Heart right ventricle (tissue), 16 donors: Measurements from ENCODE around the gene MEN1. TPM values are rescaled to one million over a fixed set of nuclear protein-coding genes. Genes with fewer than 3 reads are reported as not detected.
A peak's percentile ranks its signal among the peaks of the same experiment; 100 is the strongest.

Experiments used
- ATAC-seq, 8 donors: fragments of 200-7000 bp; cut with Tn5 transposase; one replicate each; pipeline ENCODE4 v1.9.1; 2020; ENCODE audit warnings: mild to moderate bottlenecking in 8 of 8, moderate library complexity in 8 of 8, moderate number of reproducible peaks in 1 of 8
- DNase-seq, 2 donors: peaks; one replicate each; pipeline ENCODE4 v3.0.0-alpha.2; 2020
- H3K27ac ChIP-seq, 10 donors: fragments of 200-600 bp; sonication (generic) in 2 of 10; one replicate each; pipeline versions ENCODE4 v1.5.0 to v1.8.0; 2020 to 2022; ENCODE audit warnings: mild to moderate bottlenecking in 3 of 10
- H3K27me3 ChIP-seq, 7 donors: fragments of 200-600 bp; one replicate each; pipeline ENCODE4 v1.8.0; 2021 to 2022; ENCODE audit warnings: mild to moderate bottlenecking in 2 of 7
- H3K36me3 ChIP-seq, 9 donors: fragments of 200-600 bp; sonication (generic) in 1 of 9; one replicate each; pipeline versions ENCODE4 v1.5.0 to v1.8.0; 2020 to 2022; ENCODE audit warnings: mild to moderate bottlenecking in 2 of 9
- H3K4me1 ChIP-seq, 9 donors: fragments of 200-600 bp; sonication (generic) in 1 of 9; one replicate each; pipeline versions ENCODE4 v1.5.0 to v1.8.0; 2020 to 2022; ENCODE audit warnings: mild to moderate bottlenecking in 4 of 9
- H3K4me3 ChIP-seq, 10 donors: fragments of 200-600 bp; sonication (generic) in 2 of 10; one replicate each; pipeline versions ENCODE4 v1.5.0 to v1.8.0; 2020 to 2022; ENCODE audit warnings: mild to moderate bottlenecking in 7 of 10, moderate library complexity in 2 of 10
- H3K9me3 ChIP-seq, 11 donors: fragments of 200-600 bp in 10 of 11; sonication (generic) in 2 of 11; one replicate each; pipeline versions ENCODE4 v1.5.0 to v1.8.0; 2013 to 2022; ENCODE audit warnings: mild to moderate bottlenecking in 2 of 11, control low read depth in 1 of 11, moderate library complexity in 1 of 11
- WGBS, 2 donors: extraction: QIAGEN DNeasy Blood & Tissue Kit; methylation state at CpG; one replicate each; pipeline ENCODE4 v1.1.7; 2013; ENCODE audit warnings: inconsistent platforms in 1 of 2; 5-methylcytosine and 5-hydroxymethylcytosine counted together
- intact Hi-C, 10 donors: fragments of 100-400 bp; cut with DNase I; formaldehyde crosslinking; loops; one replicate each; pipeline versions ENCODE4 v1.11.1 to v1.14.2; 2022
- polyA plus RNA-seq, 2 donors: library from polyadenylated mRNA; stranded (reverse); fragments of 200-250 nt; gene quantifications; one replicate each; pipeline ENCODE4 v1.2.3, GENCODE V29; 2013
- total RNA-seq, 10 donors: library from RNA; stranded (reverse); fragmentation: NEBNext Ultra II Directional in 3 of 10; extraction: Animal tissue kit (Norgen Biotek cat#: 25700) in 3 of 10; gene quantifications; one replicate each; pipeline versions ENCODE4 v1.2.1 to v1.2.4, GENCODE V29; 2021 to 2023
- TF ChIP-seq, protein P1 (sequence below), 9 donors: fragments of 200-600 bp; sonication (generic) in 2 of 9; IDR thresholded peaks; one replicate each; pipeline versions ENCODE4 v1.5.0 to v1.8.0; 2021 to 2022; ENCODE audit warnings: antibody characterized with exemption in 9 of 9, mild to moderate bottlenecking in 5 of 9, moderate library complexity in 1 of 9
- donor health status: Arrhythmogenic right ventricular cardiomyopathy.
- donor health status: ischemic (EF 13 %, LVEDD 7.1; RV severe dilation, severe dysfunction).
- donor health status: healthy with polysubstance abuse.
- donor health status: DM: no; HTN: yes; CAD: no.
- donor health status: DM: no; HTN: no; CAD: no.
- donor health status: ischemic (EF 25% LVEDD 6.9; RV normal size, moderate dysfunction).
- donor health status: ischemic (EF 25% LVEDD 5.7; RV mildly dilated, moderate dysfunction).
- donor health status: healthy.
- donor health status: DM: yes; HTN: yes; CAD: no.
- donor health status: Ischemic cardiomyopathy.
- donor health status: ischemic (EF 35%, LVEDD 5.7; RV mildly dilated, moderate dysfunction).
- donor health status: nonischemic (EF 11% LVEDD 7.7; RV severe dilation, severe dysfunction).
- donor health status: DM: yes; HTN: yes; CAD: no.
- donor health status: PGD.
- donor health status: ischemic (EF 29% LVEDD 5.4; RV normal size, mild dysfunction).
- donor health status: nonischemic (EF 23%, LVEDD 6.1; RV moderate dilation, normal function).

Gene MEN1
- total and polyA plus RNA-seq, 12 donors: 5.8 to 12.5 (median 8.7) TPM

DNA sequence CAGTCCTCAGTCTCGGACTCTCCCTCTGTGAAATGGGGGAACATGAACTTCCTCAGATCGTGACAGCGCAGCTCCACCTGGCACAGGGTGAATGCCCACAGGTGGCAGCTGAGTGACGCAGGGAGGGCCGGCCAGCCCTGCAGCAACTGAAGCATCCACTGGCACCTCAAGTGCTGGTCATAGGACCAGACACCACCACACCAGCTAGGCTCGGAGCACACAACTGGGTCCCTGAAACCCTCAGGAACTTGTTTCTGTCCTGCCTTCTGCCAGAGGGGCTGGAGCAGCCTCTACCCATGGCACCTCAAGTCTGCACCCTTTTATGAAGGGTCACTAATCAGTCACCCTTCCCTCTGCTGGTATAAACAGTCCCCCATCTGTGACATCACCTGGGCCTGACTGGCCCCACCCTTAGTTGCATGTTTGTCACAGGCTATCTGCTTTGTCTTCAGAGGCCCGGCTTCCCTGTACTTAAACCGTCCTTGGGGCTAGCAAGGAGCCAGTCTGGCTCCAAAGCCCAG is 41.5 kb upstream of the MEN1 start:
- ATAC-seq: no peak
- H3K36me3 ChIP-seq: peaks cover 0 to 50% (median 9%) of the 10 kb centered on the region in 9 donors
- intact Hi-C loops: no loop called here
- no peak overlapping the region for H3K4me3 ChIP-seq
- peaks cover 57 to 100% (median 98%) of the 10 kb centered on the region in 9 donors for H3K4me1 ChIP-seq
- WGBS, 2 donors: 82 to 84% methylated on average over 8 of the region's 8 CpGs
- no peaks in the 10 kb centered on the region for H3K9me3 ChIP-seq
- H3K27me3 ChIP-seq: no peaks in the 10 kb centered on the region
- no peak for DNase-seq
- peak overlapping the region in 9 of 10 donors; percentile 62 to 96 (median 90) for H3K27ac ChIP-seq
- TF ChIP-seq, protein P1, sequence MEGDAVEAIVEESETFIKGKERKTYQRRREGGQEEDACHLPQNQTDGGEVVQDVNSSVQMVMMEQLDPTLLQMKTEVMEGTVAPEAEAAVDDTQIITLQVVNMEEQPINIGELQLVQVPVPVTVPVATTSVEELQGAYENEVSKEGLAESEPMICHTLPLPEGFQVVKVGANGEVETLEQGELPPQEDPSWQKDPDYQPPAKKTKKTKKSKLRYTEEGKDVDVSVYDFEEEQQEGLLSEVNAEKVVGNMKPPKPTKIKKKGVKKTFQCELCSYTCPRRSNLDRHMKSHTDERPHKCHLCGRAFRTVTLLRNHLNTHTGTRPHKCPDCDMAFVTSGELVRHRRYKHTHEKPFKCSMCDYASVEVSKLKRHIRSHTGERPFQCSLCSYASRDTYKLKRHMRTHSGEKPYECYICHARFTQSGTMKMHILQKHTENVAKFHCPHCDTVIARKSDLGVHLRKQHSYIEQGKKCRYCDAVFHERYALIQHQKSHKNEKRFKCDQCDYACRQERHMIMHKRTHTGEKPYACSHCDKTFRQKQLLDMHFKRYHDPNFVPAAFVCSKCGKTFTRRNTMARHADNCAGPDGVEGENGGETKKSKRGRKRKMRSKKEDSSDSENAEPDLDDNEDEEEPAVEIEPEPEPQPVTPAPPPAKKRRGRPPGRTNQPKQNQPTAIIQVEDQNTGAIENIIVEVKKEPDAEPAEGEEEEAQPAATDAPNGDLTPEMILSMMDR (IDR thresholded peaks at IDR 0.05): no peak

DNA sequence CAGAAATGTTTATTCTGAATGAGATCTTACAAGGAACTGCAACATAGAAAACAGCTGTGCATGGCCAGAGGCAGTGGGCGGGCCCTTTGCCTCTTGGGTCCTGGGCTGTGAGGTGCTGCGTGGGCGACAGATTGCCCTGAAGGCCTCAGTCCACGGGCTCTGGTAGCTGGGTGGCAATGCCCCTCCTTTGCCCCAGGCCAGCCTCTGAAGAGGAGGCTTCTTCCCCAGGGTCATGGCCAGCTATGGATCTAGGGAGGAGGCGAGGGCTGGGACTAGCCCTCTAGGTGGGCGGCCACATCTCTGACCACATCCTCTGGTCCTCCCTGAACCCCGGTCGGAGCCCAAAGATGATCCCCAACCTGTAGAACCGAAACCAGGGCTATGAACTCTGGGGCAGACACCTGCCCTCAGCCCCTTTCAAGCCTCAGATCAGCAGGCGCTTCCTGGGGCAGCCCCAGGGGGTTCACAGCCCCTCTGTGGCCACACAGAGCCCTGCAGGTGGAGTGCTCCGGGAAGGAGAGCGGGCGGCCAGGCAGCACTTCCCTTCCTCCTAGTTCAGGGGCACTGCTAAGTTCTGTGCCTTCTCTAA is 40.7 kb upstream of the MEN1 start:
- no peak for DNase-seq
- no peaks in the 10 kb centered on the region for H3K27me3 ChIP-seq
- WGBS, 2 donors: 50 to 61% methylated on average over 13 of the region's 13 CpGs
- H3K4me1 ChIP-seq: peaks cover 49 to 93% (median 90%) of the 10 kb centered on the region in 9 donors
- H3K4me3 ChIP-seq: no peak overlapping the region
- ATAC-seq: no peak
- intact Hi-C loops: no loop called here
- no peaks in the 10 kb centered on the region for H3K9me3 ChIP-seq
- TF ChIP-seq, protein P1 (IDR thresholded peaks at IDR 0.05): no peak
- peaks cover 0 to 42% (median 9%) of the 10 kb centered on the region in 9 donors for H3K36me3 ChIP-seq
- peak overlapping the region; percentile 29 to 96 (median 87) for H3K27ac ChIP-seq

DNA sequence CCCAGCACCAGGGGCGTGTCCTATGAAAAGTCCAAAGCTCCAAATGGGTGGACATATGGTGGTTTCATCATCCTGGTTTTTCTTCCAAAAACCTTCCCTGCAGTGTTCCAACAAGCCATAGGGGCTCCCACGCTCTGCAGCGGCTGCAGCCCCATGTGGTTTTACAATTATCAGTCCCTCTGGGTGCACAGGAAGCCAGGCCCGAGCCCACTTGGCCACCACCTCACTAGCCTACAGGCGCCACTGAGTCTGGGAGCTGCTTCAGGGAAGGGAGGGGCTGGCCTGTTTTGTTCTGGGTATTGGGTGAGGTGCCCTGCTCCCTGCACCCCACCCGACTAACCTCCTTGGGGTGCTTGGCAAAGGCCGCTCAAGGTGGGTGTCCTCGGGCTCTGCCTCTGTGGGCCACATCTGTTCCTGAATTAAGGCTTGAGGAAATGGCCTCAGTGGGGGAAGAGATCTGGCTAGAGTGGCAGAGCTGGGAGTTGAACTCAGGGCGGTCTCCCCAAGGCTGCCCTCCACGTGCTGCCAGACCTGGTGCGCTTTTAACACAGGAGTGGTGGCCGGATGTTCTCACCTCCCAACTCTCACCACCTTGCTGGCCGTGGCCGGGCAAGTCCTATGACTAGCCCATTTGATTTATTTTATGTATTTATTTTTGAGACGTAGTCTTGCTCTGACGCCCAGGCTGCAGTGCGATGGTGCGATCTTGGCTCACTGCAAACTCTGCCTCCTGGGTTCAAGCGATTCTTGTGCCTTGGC is 39.4 kb upstream of the MEN1 start:
- Histone ChIP-seq H3K4me3 (no peak overlapping the region), H3K9me3 (no peaks in the 10 kb centered on the region), H3K27me3 (no peaks in the 10 kb centered on the region), H3K4me1 (peaks cover 39 to 84% (median 81%) of the 10 kb centered on the region in 9 donors), H3K27ac (peak overlapping the region; percentile 11 to 96 (median 87)), H3K36me3 (peaks cover 0 to 31% (median 9%) of the 10 kb centered on the region in 9 donors)
- 62 to 65% methylated on average over 19 of the region's 19 CpGs for WGBS, 2 donors
- intact Hi-C loops: loop anchor here in 8 of 10 donors (2.0 to 10.0 kb wide), 8 partner anchors 39 to 268 kb away; partner anchors contain the start of genes ARL2 (in 4 of the 8), BATF2 (in 1 of the 8), SNX15 (in 1 of the 8) and ZNHIT2 (in 1 of the 8)
- DNase-seq (peak; percentile 72 to 79), ATAC-seq (peak; percentile 25 to 75 (median 66))
- TF ChIP-seq, protein P1 (IDR thresholded peaks at IDR 0.05): peak in 4 of 9 donors; percentile 23 to 49 (median 40)
